ENCODE data around the gene CCDC17. TPM values are rescaled to one million over a fixed set of nuclear protein-coding genes. Genes with fewer than 3 reads are reported as not detected.

The CCDC17 gene
- total RNA-seq, 2 donors from 2014 or later: 1.8 to 2.4 TPM

DNA sequence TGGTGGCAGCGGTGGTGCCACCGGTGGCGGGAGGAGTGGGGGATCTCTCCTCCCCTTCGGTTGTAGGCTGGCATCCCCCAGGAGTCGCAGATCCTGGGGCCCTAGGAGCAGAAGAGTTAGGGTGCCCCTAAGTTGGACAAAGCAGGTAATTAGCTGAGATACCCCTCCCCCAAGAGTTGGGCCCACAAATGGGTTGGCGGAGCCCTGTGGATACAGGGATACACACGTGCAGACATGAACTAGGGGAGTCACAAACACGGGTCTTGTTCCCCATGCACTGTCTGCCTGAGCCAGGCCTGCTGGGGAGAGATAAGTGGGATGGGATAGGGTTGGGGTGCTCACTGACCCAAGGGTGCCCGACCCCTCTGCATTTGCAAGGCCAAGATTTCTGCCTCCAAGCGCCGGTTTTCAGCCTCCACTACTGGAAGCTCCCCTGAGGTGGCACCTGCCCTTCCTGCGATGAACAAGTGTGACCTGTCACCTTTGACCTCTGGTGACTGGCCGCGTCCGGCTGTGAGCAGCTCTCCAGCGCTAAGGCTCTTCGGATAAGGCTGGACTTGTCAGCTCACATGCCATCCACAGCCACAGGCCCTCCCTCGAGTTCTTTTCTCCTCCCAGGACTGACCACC, 1.8 kb downstream of the CCDC17 start:
- TF ChIP-seq, protein P1, sequence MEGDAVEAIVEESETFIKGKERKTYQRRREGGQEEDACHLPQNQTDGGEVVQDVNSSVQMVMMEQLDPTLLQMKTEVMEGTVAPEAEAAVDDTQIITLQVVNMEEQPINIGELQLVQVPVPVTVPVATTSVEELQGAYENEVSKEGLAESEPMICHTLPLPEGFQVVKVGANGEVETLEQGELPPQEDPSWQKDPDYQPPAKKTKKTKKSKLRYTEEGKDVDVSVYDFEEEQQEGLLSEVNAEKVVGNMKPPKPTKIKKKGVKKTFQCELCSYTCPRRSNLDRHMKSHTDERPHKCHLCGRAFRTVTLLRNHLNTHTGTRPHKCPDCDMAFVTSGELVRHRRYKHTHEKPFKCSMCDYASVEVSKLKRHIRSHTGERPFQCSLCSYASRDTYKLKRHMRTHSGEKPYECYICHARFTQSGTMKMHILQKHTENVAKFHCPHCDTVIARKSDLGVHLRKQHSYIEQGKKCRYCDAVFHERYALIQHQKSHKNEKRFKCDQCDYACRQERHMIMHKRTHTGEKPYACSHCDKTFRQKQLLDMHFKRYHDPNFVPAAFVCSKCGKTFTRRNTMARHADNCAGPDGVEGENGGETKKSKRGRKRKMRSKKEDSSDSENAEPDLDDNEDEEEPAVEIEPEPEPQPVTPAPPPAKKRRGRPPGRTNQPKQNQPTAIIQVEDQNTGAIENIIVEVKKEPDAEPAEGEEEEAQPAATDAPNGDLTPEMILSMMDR (IDR thresholded peaks at IDR 0.05): no peak
- H3K9ac ChIP-seq (ENCODE audit: low read depth in 2 of 2, low read length in 2 of 2): peak overlapping the region in 1 of 2 donors; percentile 10
- H3K4me1 ChIP-seq: no peaks in the 10 kb centered on the region
- no peaks in the 10 kb centered on the region for H3K9me3 ChIP-seq
- no peaks in the 10 kb centered on the region for H3K27me3 ChIP-seq
- no peak overlapping the region for H3K27ac ChIP-seq
- no peak for DNase-seq
- intact Hi-C loops (cut with DNase I): no loop called here
- H3K36me3 ChIP-seq: no peaks in the 10 kb centered on the region
- no peak overlapping the region for H3K4me3 ChIP-seq

DNA sequence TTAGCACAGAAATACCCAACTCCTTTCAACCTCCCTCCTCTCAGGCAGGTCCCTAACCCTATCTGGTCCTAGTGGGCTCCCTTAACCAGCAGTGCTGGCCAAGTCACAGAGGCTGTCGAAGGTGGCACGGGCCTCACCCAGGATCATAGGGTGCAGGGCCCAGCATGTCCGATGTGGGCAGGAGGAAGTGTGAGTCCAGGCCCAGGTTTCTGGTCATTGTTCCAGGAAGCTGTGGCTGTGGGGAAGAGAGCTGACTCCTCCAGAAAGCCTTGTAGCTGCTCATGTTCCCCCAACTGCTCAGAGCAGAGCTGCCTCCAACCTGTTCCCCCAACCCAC, 2.4 kb downstream of the CCDC17 start:
- TF ChIP-seq, protein P1 (IDR thresholded peaks at IDR 0.05): no peak
- no peak overlapping the region for H3K9ac ChIP-seq (ENCODE audit: low read depth in 2 of 2, low read length in 2 of 2)
- H3K27ac ChIP-seq: no peak overlapping the region
- H3K9me3 ChIP-seq: no peaks in the 10 kb centered on the region
- no peak for DNase-seq
- H3K4me3 ChIP-seq: no peak overlapping the region
- H3K36me3 ChIP-seq: no peaks in the 10 kb centered on the region
- H3K4me1 ChIP-seq: no peaks in the 10 kb centered on the region
- no peaks in the 10 kb centered on the region for H3K27me3 ChIP-seq
- intact Hi-C loops (cut with DNase I): no loop called here

DNA sequence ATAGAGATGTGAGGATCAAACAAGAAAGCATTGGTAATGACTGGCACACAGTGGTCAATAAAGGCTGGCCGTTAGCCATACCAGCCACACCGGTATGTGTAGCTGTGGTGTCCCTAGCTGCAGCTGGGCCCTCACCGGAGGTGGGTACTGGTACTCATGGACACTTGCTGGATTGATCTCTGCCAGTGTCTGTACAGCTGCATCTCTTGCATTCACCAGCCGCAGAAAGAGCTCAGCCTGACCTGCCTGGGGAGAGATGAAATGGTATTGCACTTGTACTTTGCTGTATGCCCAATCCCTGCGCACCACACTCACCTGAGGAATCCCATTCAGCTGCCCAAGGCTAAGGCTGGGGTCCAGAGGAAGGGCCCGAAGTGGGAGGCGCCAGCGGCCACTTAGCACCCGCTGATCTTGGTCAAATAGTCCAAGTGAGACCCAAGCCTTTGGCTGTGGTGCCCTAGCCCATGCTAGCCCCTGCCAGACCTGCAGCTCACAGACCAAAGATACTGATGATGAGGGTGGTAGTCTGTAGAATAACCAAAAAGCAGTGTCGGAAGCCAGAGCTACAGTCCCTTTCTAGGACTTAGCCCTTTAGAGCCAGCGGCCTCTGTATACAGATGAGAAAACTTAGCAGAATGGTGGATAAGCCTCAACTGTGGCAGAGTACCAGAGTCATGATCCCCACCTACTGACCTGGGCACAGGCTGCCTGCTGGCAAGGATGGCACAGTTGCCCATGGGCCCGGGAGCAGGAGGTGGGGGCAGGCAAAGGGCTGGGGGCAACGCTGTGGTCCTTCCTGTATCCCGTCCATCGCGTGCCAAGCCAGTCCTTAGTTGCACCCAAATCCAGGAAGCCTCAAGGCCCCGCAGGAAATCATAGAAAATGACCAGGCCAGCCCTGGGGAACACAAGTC, 3.0 kb downstream of the CCDC17 start:
- DNase-seq: no peak
- intact Hi-C loops (cut with DNase I): no loop called here
- Histone ChIP-seq H3K9me3 (no peaks in the 10 kb centered on the region), H3K27ac (no peak overlapping the region), H3K36me3 (no peaks in the 10 kb centered on the region), H3K4me1 (no peaks in the 10 kb centered on the region), H3K9ac (ENCODE audit: low read depth in 2 of 2, low read length in 2 of 2) (no peak overlapping the region), H3K4me3 (no peak overlapping the region), H3K27me3 (no peaks in the 10 kb centered on the region)
- TF ChIP-seq, protein P1 (IDR thresholded peaks at IDR 0.05): no peak

DNA sequence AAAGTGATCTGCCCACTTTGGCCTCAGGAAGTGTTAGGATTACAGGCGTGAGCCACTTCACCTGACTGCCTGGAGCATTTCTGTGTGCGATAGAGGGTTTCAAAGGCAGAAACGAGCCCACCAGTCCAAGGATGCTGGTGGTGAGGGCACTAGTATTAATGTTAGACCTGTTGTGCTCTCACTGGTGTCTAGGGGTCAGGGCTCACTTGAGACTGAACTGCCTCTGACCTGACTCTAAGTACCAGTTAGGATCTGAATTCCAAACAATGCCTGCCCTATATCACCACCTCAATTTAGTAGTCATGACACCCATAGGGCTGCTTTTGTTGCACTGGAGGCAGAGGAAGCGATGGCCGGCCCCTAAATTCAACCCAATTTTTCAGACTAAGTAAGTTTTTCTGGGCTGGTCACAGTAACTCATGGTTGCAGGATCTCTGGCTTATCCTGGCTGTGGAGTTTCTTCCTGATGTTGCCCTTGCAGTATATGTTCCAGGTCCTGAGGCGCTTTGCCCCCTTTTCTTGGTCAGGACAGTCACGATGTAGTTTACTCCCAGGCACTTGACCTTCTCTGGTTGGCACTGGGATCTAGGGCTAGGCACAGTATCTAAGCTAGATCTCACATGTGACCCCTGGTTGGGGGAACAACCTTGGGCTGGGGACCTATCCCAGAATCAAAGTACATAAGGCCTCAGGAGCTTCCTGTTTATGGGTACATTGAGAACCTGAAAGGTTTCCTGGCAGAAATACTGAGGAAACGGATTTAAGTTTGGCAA, 4.5 kb downstream of the CCDC17 start:
- intact Hi-C loops (cut with DNase I): no loop called here
- TF ChIP-seq, protein P1 (IDR thresholded peaks at IDR 0.05): no peak
- Histone ChIP-seq H3K9me3 (no peaks in the 10 kb centered on the region), H3K9ac (ENCODE audit: low read depth in 2 of 2, low read length in 2 of 2) (no peak overlapping the region), H3K4me1 (no peaks in the 10 kb centered on the region), H3K27me3 (no peaks in the 10 kb centered on the region), H3K27ac (no peak overlapping the region), H3K4me3 (no peak overlapping the region), H3K36me3 (no peaks in the 10 kb centered on the region)
- DNase-seq: no peak

DNA sequence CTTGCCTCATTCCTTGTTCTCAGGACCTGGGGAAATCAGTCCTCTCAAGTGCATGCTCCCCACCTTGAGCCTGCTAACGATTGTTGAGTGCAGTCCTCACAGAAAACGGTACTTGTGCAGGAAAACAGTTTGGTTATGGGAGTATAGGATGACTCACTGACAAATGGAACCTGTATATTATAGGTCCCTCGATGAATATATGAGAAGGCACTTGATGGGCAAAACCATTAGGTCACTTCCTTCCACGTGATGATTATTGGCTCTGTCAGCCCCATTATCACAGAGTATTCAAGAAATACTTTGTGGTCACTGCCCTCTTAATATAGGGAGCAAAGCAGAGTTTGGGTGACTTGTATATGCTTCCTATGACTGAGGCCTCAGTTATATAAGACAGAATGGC, 6.2 kb downstream of the CCDC17 start:
- H3K36me3 ChIP-seq: no peaks in the 10 kb centered on the region
- no peaks in the 10 kb centered on the region for H3K9me3 ChIP-seq
- H3K27ac ChIP-seq: no peak overlapping the region
- no peak overlapping the region for H3K9ac ChIP-seq (ENCODE audit: low read depth in 2 of 2, low read length in 2 of 2)
- H3K4me1 ChIP-seq: no peaks in the 10 kb centered on the region
- intact Hi-C loops (cut with DNase I): no loop called here
- TF ChIP-seq, protein P1 (IDR thresholded peaks at IDR 0.05): no peak
- no peaks in the 10 kb centered on the region for H3K27me3 ChIP-seq
- no peak for DNase-seq
- H3K4me3 ChIP-seq: no peak overlapping the region
